HG02798 (cell line): ENCODE data around the gene CDH2.

Experiments
- ATAC-seq: cut with Tn5 transposase; IDR thresholded peaks from one replicate; pipeline ENCODE4 v1.9.1; 2021; ENCODE audit warnings: mild to moderate bottlenecking; ENCODE audit not compliant: unreplicated experiment, poor library complexity

CDH2 gene

GRCh38 chr18:28062443-28062842 is 114.5 kb downstream of the CDH2 start:
- ATAC-seq: no peak

GRCh38 chr18:28059861-28060260 is 117.1 kb downstream of the CDH2 start:
- ATAC-seq: no peak

GRCh38 chr18:28050545-28050944 is 126.4 kb downstream of the CDH2 start:
- no peak for ATAC-seq

- no peak for ATAC-seq
These were observed 128.3 kb downstream of the CDH2 start for GRCh38 chr18:28048612-28049011.

- no peak for ATAC-seq
These were observed 131.1 kb downstream of the CDH2 start for GRCh38 chr18:28045880-28046279.

- ATAC-seq: no peak
These were observed 131.6 kb downstream of the CDH2 start for GRCh38 chr18:28045176-28045810.

GRCh38 chr18:28044036-28044435 is 132.9 kb downstream of the CDH2 start:
- no peak for ATAC-seq

- ATAC-seq: no peak
These were observed 133.3 kb downstream of the CDH2 start for GRCh38 chr18:28043631-28044030.

- no peak for ATAC-seq
These were observed 135.6 kb downstream of the CDH2 start for GRCh38 chr18:28041366-28041765.

GRCh38 chr18:28040716-28041115 is 136.2 kb downstream of the CDH2 start:
- no peak for ATAC-seq

- no peak for ATAC-seq
These were observed 136.7 kb downstream of the CDH2 start for GRCh38 chr18:28040211-28040610.

GRCh38 chr18:28039691-28040090 is 137.2 kb downstream of the CDH2 start:
- ATAC-seq: no peak

- no peak for ATAC-seq
These were observed 137.9 kb downstream of the CDH2 start for GRCh38 chr18:28039078-28039477.

GRCh38 chr18:28036488-28036887 is 140.4 kb downstream of the CDH2 start:
- ATAC-seq: no peak

- no peak for ATAC-seq
These were observed 142.4 kb downstream of the CDH2 start for GRCh38 chr18:28034567-28034966.

- no peak for ATAC-seq
These were observed 144.8 kb downstream of the CDH2 start for GRCh38 chr18:28032177-28032576.

- no peak for ATAC-seq
These were observed 146.5 kb downstream of the CDH2 start for GRCh38 chr18:28030458-28030857.

GRCh38 chr18:28027755-28028154 is 149.2 kb downstream of the CDH2 start:
- no peak for ATAC-seq

- ATAC-seq: no peak
These were observed 157.4 kb downstream of the CDH2 start for GRCh38 chr18:28019425-28020108.

- no peak for ATAC-seq
These were observed 158.6 kb downstream of the CDH2 start for GRCh38 chr18:28018351-28018750.

GRCh38 chr18:28015671-28016070 is 161.3 kb downstream of the CDH2 start:
- ATAC-seq: no peak

GRCh38 chr18:28013066-28013465 is 163.9 kb downstream of the CDH2 start:
- no peak for ATAC-seq
